Fibroblast of lung (primary cell): ENCODE measurements around the gene IDNK. TPM values are rescaled to one million over a fixed set of nuclear protein-coding genes. Genes with fewer than 3 reads are reported as not detected.

Source experiments
- DNase-seq, 2 donors: peaks; one replicate each; pipeline versions ENCODE4 v3.0.0 to v3.0.0-alpha.2; 2010; ENCODE audit warnings: low read depth in 2 of 2
- H2AFZ ChIP-seq: 2 replicates; pipeline ENCODE4 v1.5.1; 2012; ENCODE audit warnings: low read length, control low read depth, inconsistent platforms
- H3K27ac ChIP-seq: 2 replicates; pipeline ENCODE4 v1.5.1; 2011; ENCODE audit warnings: low read length, control low read depth; ENCODE audit not compliant: insufficient read depth
- H3K27me3 ChIP-seq: 2 replicates; pipeline ENCODE4 v1.5.1; 2011; ENCODE audit warnings: mild to moderate bottlenecking, low read length; ENCODE audit not compliant: control insufficient read depth, insufficient read depth
- H3K36me3 ChIP-seq: 2 replicates; pipeline ENCODE4 v1.5.1; 2011; ENCODE audit warnings: low read length; ENCODE audit not compliant: control insufficient read depth, insufficient read depth
- H3K4me1 ChIP-seq: 2 replicates; pipeline ENCODE4 v1.5.1; 2011; ENCODE audit warnings: low read length; ENCODE audit not compliant: control insufficient read depth, insufficient read depth; ENCODE audit errors: extremely low read depth
- H3K4me2 ChIP-seq: 2 replicates; pipeline ENCODE4 v1.5.1; 2011; ENCODE audit warnings: low read length, control low read depth; ENCODE audit not compliant: insufficient read depth; ENCODE audit errors: extremely low read depth
- H3K4me3 ChIP-seq, 4 experiments: fragments of 200-600 bp in 1 of 4; sonication (generic) in 1 of 4; replicated peaks in 1 of 4; 2 replicates each; pipeline ENCODE4 v1.5.1; 2011 to 2016; ENCODE audit warnings: low read length in 4 of 4, low read depth in 3 of 4, mild to moderate bottlenecking in 3 of 4, control low read depth in 2 of 4, inconsistent platforms in 1 of 4, mixed read lengths in 1 of 4; ENCODE audit not compliant: insufficient read depth in 1 of 4; ENCODE audit errors: control extremely low read depth in 1 of 4
- H3K79me2 ChIP-seq: 2 replicates; pipeline ENCODE4 v1.5.1; 2012; ENCODE audit warnings: mild to moderate bottlenecking, low read length, inconsistent platforms; ENCODE audit not compliant: control insufficient read depth, insufficient read depth
- H3K9ac ChIP-seq: 2 replicates; pipeline ENCODE4 v1.5.1; 2011; ENCODE audit warnings: mild to moderate bottlenecking, low read length, control low read depth; ENCODE audit not compliant: insufficient read depth
- H3K9me3 ChIP-seq: 2 replicates; pipeline ENCODE4 v1.5.1; 2012; ENCODE audit warnings: low read depth, low read length; ENCODE audit not compliant: control insufficient read depth, insufficient read depth
- H4K20me1 ChIP-seq: 2 replicates; pipeline ENCODE4 v1.5.1; 2011; ENCODE audit warnings: low read length; ENCODE audit not compliant: control insufficient read depth, insufficient read depth; ENCODE audit errors: extremely low read depth
- CTCF ChIP-seq, 2 donors: IDR thresholded peaks in 1 of 2; conservative IDR thresholded peaks in 1 of 2; 1 replicate in 1 of 2; 2 replicates in 1 of 2; pipeline ENCODE4 v1.5.1; 2011 to 2012; ENCODE audit warnings: low read length in 2 of 2, control low read depth in 1 of 2, inconsistent platforms in 1 of 2, low read depth in 1 of 2, mild to moderate bottlenecking in 1 of 2
- EZH2 ChIP-seq: IDR thresholded peaks from 2 replicates; pipeline ENCODE4 v1.5.1; 2012; ENCODE audit warnings: low read length, control low read depth, mild to moderate bottlenecking; ENCODE audit errors: missing control alignments
- polyA plus RNA-seq, 2 donors: library from polyadenylated mRNA; depleted of rRNA in 1 of 2; stranded (reverse) in 1 of 2; unstranded in 1 of 2; fragments of >200 nt; gene quantifications; 2 replicates each; pipeline ENCODE4 v1.2.1, GENCODE V29; 2011 to 2012; ENCODE audit warnings: missing spikeins in 1 of 2
- total RNA-seq: library from RNA; depleted of rRNA; stranded (reverse); fragments of >200 nt; gene quantifications from 2 replicates; pipeline ENCODE4 v1.2.1, GENCODE V29; 2014

The IDNK gene
- total and polyA plus RNA-seq, 2 donors (not counting 1 experiment from before 2014, with no cell fraction given): 4.5 to 7.8 TPM

GRCh38 chr9:83670381-83670780 is 47.4 kb downstream of the IDNK start:
- Histone ChIP-seq H3K4me2 (no peak overlapping the region), H4K20me1 (peaks cover 2% of the 10 kb centered on the region), H3K9me3 (no peaks in the 10 kb centered on the region), H3K27me3 (no peaks in the 10 kb centered on the region), H3K79me2 (peaks cover 7% of the 10 kb centered on the region), H3K27ac (no peak overlapping the region), H3K4me3 (no peak overlapping the region), H3K4me1 (no peaks in the 10 kb centered on the region), H3K9ac (no peak overlapping the region), H3K36me3 (no peaks in the 10 kb centered on the region), H2AFZ (no peak overlapping the region)
- TF ChIP-seq CTCF (conservative IDR thresholded peaks at IDR 0.05 in 1 of 2, IDR thresholded peaks at IDR 0.05 in 1 of 2; ENCODE audit: low read depth in 1 of 2, low read length in 2 of 2) (no peak), EZH2 (no peak)
- no peak for DNase-seq

GRCh38 chr9:83671451-83671850 is 48.5 kb downstream of the IDNK start:
- H3K9me3 ChIP-seq: no peaks in the 10 kb centered on the region
- H3K4me2 ChIP-seq: no peak overlapping the region
- H3K4me1 ChIP-seq: no peaks in the 10 kb centered on the region
- H3K27ac ChIP-seq: no peak overlapping the region
- H2AFZ ChIP-seq: no peak overlapping the region
- no peaks in the 10 kb centered on the region for H3K36me3 ChIP-seq
- no peak overlapping the region for H3K9ac ChIP-seq
- no peak for TF ChIP-seq CTCF (conservative IDR thresholded peaks at IDR 0.05 in 1 of 2, IDR thresholded peaks at IDR 0.05 in 1 of 2; ENCODE audit: low read depth in 1 of 2, low read length in 2 of 2)
- TF ChIP-seq EZH2: no peak
- no peaks in the 10 kb centered on the region for H3K27me3 ChIP-seq
- peaks cover 2% of the 10 kb centered on the region for H4K20me1 ChIP-seq
- peaks cover 9% of the 10 kb centered on the region for H3K79me2 ChIP-seq
- no peak for DNase-seq
- H3K4me3 ChIP-seq: no peak overlapping the region

- no peak overlapping the region for H3K27ac ChIP-seq
- H2AFZ ChIP-seq: no peak overlapping the region
- no peaks in the 10 kb centered on the region for H3K4me1 ChIP-seq
- H3K4me3 ChIP-seq: no peak overlapping the region
- TF ChIP-seq EZH2 (no peak), CTCF (conservative IDR thresholded peaks at IDR 0.05 in 1 of 2, IDR thresholded peaks at IDR 0.05 in 1 of 2; ENCODE audit: low read depth in 1 of 2, low read length in 2 of 2) (no peak)
- no peaks in the 10 kb centered on the region for H3K9me3 ChIP-seq
- H4K20me1 ChIP-seq: peaks cover 2% of the 10 kb centered on the region
- DNase-seq: peak in 1 of 2 donors; percentile 24
- H3K4me2 ChIP-seq: no peak overlapping the region
- no peak overlapping the region for H3K9ac ChIP-seq
- H3K36me3 ChIP-seq: peaks cover 8% of the 10 kb centered on the region
- peaks cover 16% of the 10 kb centered on the region for H3K79me2 ChIP-seq
- H3K27me3 ChIP-seq: no peaks in the 10 kb centered on the region
Observed at GRCh38 chr9:83675466-83675865, 52.5 kb downstream of the IDNK start.
